ENCODE data around the gene RGL3. TPM values are rescaled to one million over a fixed set of nuclear protein-coding genes. Genes with fewer than 3 reads are reported as not detected.

Gene RGL3
- total RNA-seq, 1 donor: 2.3 TPM

DNA sequence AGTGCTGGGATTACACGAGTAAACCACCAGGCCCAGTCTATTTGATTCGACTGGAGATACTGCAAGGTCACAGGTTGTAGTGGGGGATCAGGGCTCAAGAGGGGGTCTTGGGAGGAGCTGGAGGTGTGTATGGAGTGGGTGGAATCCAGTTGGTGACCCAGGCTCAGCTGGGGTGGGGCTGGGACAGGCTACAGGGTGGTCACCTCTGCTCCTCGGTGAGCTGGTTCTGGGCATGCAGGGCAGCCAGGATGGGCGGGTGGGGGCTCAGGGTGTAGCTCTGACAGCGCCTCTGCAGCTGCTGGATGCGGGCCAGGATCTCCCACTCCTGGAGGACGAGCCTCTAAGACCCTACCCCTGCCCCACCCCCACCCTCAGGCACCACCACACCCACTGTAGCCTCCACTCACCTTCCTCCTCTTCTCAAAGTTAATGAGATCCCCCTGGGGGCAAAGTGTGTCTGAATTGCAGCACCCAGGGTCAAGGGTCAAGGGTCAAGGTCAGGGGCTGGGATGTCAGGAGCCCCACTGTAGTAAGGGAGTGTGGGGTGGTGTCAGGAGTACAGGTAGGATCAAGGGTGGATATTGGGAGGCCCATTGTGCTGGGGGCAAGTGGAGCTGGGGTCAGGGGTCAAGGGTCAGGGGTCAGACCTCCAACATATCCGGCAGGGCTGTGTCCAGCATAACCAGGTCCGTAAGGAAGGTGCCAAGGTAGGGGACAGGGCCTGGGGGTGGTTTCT, 17.1 kb downstream of the RGL3 start:
- no peak overlapping the region for H3K4me3 ChIP-seq (ENCODE audit: low read depth, low read length)
- TF ChIP-seq, protein P1, sequence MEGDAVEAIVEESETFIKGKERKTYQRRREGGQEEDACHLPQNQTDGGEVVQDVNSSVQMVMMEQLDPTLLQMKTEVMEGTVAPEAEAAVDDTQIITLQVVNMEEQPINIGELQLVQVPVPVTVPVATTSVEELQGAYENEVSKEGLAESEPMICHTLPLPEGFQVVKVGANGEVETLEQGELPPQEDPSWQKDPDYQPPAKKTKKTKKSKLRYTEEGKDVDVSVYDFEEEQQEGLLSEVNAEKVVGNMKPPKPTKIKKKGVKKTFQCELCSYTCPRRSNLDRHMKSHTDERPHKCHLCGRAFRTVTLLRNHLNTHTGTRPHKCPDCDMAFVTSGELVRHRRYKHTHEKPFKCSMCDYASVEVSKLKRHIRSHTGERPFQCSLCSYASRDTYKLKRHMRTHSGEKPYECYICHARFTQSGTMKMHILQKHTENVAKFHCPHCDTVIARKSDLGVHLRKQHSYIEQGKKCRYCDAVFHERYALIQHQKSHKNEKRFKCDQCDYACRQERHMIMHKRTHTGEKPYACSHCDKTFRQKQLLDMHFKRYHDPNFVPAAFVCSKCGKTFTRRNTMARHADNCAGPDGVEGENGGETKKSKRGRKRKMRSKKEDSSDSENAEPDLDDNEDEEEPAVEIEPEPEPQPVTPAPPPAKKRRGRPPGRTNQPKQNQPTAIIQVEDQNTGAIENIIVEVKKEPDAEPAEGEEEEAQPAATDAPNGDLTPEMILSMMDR (IDR thresholded peaks at IDR 0.05; ENCODE audit: insufficient read depth, low read length): no peak
- DNase-seq (ENCODE audit: low read depth): no peak

DNA sequence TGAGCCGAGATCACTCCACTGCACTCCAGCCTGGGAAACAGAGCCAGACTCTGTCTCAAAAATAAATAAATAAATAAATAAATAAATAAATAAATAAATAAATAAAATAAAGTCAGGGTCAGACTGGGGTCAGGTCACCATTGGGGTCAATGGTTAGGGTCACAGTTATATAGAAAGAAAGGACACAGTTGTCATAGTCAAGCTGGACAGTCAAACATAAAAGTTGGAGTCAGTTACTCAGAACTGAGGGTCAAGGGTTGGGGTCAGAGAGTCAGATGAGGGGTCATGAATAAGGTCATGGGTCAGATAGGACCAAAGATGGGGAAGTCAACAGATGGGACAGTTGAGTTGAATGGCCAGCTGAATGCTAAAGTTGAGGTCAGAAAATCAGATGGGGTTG, 18.3 kb downstream of the RGL3 start:
- TF ChIP-seq, protein P1 (IDR thresholded peaks at IDR 0.05; ENCODE audit: insufficient read depth, low read length): no peak
- no peak overlapping the region for H3K4me3 ChIP-seq (ENCODE audit: low read depth, low read length)
- DNase-seq (ENCODE audit: low read depth): no peak

DNA sequence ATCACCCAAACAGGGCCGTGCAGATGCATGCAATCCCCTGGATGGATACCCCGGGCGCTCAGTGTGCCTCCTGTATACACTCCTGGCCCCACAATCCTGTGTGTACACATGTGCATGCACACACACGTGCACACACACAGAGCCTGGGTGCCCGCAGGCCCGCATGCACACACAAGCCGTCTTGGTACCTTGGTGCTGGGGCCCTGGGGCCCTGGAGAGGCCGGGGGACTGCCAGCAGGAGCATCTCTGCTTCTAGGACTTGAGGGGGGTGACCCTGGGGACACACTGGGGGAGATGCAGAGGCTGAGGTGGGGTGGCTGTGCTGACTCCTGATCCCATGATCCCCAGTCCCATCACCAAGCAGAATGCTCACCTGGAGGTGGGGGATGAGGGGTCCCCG, 19.4 kb downstream of the RGL3 start:
- H3K4me3 ChIP-seq (ENCODE audit: low read depth, low read length): no peak overlapping the region
- DNase-seq (ENCODE audit: low read depth): no peak
- TF ChIP-seq, protein P1 (IDR thresholded peaks at IDR 0.05; ENCODE audit: insufficient read depth, low read length): no peak

DNA sequence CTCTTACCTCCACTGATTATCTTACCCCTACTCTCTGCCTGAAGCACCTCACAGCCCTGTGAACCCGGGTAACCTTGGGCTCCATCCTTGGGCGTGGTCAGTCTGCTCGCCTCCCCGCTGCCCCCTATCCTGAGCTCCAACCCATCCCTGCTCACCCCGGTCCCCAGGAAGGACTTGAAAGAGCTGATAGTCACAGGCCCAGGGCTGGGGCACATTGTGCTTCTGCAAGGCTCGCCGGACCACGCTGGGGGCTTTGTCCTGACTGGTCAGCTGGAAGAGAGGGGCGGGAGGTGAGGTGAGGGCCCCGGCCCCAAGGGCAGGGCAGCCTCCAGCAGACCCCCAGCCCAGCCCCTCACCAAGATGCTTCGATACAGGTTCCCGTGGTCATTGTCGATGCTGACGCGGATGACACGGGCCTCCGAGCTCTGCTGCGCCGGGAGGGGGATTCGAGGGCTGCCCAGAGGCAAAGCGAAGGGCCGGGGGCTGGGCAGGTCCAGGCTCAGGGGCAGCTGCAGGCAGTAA, 22.0 kb downstream of the RGL3 start:
- H3K4me3 ChIP-seq (ENCODE audit: low read depth, low read length): no peak overlapping the region
- DNase-seq (ENCODE audit: low read depth): no peak
- TF ChIP-seq, protein P1 (IDR thresholded peaks at IDR 0.05; ENCODE audit: insufficient read depth, low read length): no peak

DNA sequence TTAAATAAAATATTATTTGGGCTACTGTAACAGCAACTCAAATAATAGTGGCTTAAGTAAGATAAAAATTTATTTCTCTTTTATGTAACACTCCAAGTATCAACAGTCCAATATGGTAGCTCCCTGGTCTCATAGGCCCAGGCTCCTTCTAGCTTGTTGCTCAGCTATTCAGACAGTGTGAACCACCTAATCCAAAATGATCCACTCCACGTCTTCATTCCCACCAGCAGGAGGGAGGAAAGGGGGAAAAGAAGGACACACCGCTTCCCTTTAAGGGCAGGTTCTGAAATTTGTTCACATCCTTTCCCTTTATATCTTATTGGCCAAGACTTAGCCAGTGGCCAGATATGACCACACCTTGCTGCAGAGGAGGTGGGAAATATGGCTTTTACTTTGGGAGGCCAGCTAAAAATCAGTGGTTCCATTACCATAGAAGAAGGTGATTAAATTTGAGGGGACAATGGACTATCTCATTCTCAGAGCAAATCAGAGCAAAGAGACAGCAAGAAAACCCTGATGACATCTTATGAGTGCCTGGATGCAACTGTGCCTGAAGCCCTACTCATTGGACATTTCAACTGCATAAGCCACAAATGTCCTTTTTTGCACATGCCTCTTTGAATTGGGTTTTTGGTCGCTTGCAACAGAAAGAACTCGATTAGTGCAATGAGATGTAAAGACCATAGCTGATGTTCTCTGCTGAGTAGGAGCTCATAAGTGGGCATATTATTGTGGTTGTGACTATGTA, 28.0 kb downstream of the RGL3 start:
- H3K4me3 ChIP-seq (ENCODE audit: low read depth, low read length): no peak overlapping the region
- no peak for DNase-seq (ENCODE audit: low read depth)
- TF ChIP-seq, protein P1 (IDR thresholded peaks at IDR 0.05; ENCODE audit: insufficient read depth, low read length): no peak

DNA sequence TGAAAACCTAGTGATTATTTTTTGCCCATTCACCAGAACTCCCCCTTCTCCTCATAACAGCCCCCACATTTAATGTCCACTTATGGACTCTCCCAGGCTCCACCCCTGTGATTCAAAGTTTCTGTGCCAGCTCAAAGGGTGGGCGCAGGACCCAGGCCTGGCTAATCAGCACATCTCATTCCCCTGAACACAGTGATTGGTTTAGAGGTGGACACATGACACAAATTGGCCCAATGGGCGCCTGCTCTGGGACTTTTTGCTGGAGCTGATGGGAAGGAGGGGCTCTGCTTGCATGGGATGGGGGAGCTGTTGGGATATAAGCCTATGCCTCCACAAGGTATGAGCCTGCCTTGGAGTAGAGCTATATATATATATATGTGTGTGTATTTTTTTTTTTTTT, 28.8 kb downstream of the RGL3 start:
- no peak for DNase-seq (ENCODE audit: low read depth)
- no peak overlapping the region for H3K4me3 ChIP-seq (ENCODE audit: low read depth, low read length)
- TF ChIP-seq, protein P1 (IDR thresholded peaks at IDR 0.05; ENCODE audit: insufficient read depth, low read length): no peak

All from fibroblast of the aortic adventitia (primary cell).